ENCODE data around the gene MRPS14. TPM values are rescaled to one million over a fixed set of nuclear protein-coding genes. Genes with fewer than 3 reads are reported as not detected.

The MRPS14 gene
- polyA plus RNA-seq, 1 of the 3 experiments (the other 2 are of a cell fraction): 18.2 TPM

GRCh38 chr1:175015243-175015642, 8.0 kb downstream of the MRPS14 start (continued):
- no peak for TF ChIP-seq TAF1 (IDR thresholded peaks at IDR 0.05; ENCODE audit: borderline replicate concordance, low read depth, low read length)
- no peak for TF ChIP-seq CTCF (IDR thresholded peaks at IDR 0.05)
- no peak for TF ChIP-seq RXRA (IDR thresholded peaks at IDR 0.05; ENCODE audit: borderline replicate concordance, low read depth)

- Histone ChIP-seq H3F3A (replicated peaks; ENCODE audit: insufficient read depth) (peaks cover 45% of the 10 kb centered on the region), H2AFZ (ENCODE audit: low read depth) (no peak overlapping the region), H4K20me1 (ENCODE audit: insufficient read depth) (no peaks in the 10 kb centered on the region), H3K79me2 (ENCODE audit: insufficient read depth) (peaks cover 21% of the 10 kb centered on the region), H3K9ac (no peak overlapping the region), H3K36me3 (replicated peaks in 1 of 2; ENCODE audit: control insufficient read depth in 1 of 2, insufficient read depth in 2 of 2, low read length in 1 of 2) (peaks cover 71 to 78% of the 10 kb centered on the region in 2 experiments), H3K9me3 (no peaks in the 10 kb centered on the region), H3K27ac (ENCODE audit: low read depth in 2 of 2, low read length in 1 of 2) (no peak overlapping the region), H3K9me2 (no peaks in the 10 kb centered on the region), H3K27me3 (ENCODE audit: insufficient read depth) (no peaks in the 10 kb centered on the region), H3K4me2 (no peak overlapping the region), H3K4me3 (ENCODE audit: low read depth in 2 of 2, low read length in 1 of 2) (no peak overlapping the region), H3K4me1 (ENCODE audit: control insufficient read depth in 1 of 2, insufficient read depth in 2 of 2, low read depth in 1 of 2, low read length in 1 of 2) (peaks cover 0 to 13% of the 10 kb centered on the region in 2 experiments; a peak in 1 of 4 replicates)
- ChIA-PET POLR2A (interaction anchor here (0.6 to 1.3 kb wide), 2 partner anchors 9 to 10 kb away, joined by 4 to 5 read pairs; partner anchors contain the start of gene MRPS14), CTCF (interaction anchor here (1.0 to 1.1 kb wide), 2 partner anchors 8 to 16 kb away, joined by 3 read pairs; no protein-coding TSS in a partner anchor)
- DNase-seq: no peak
- 86% methylated on average over 1 of the region's 1 CpG for whole genome bisulfite sequencing (ENCODE audit: low lambda C conversion rate)
- TF ChIP-seq FOSL2 (IDR thresholded peaks at IDR 0.05; ENCODE audit: borderline replicate concordance, low read depth) (no peak), MAX (IDR thresholded peaks at IDR 0.05; ENCODE audit: low read depth) (no peak), TEAD4 (IDR thresholded peaks at IDR 0.05; ENCODE audit: borderline replicate concordance, insufficient read depth) (no peak), POLR2AphosphoS5 (IDR thresholded peaks at IDR 0.05; ENCODE audit: low read depth, low read length) (no peak), MXI1 (IDR thresholded peaks at IDR 0.05; ENCODE audit: low read depth, low read length) (no peak), PBX3 (IDR thresholded peaks at IDR 0.05) (no peak)
These were observed 9.8 kb downstream of the MRPS14 start for GRCh38 chr1:175013445-175013844.

- WGBS (ENCODE audit: low lambda C conversion rate): 97% methylated on average over 10 of the region's 10 CpGs
- peaks cover 81 to 97% of the 10 kb centered on the region in 2 experiments for H3K36me3 ChIP-seq (replicated peaks in 1 of 2; ENCODE audit: control insufficient read depth in 1 of 2, insufficient read depth in 2 of 2, low read length in 1 of 2)
These were observed 13.7 kb downstream of the MRPS14 start for GRCh38 chr1:175009532-175009931.

More at GRCh38 chr1:175009532-175009931, 13.7 kb downstream of the MRPS14 start:
- Histone ChIP-seq H3K9me3 (no peaks in the 10 kb centered on the region), H3K9me2 (no peaks in the 10 kb centered on the region), H3K4me2 (no peak overlapping the region), H3K4me1 (ENCODE audit: control insufficient read depth in 1 of 2, insufficient read depth in 2 of 2, low read depth in 1 of 2, low read length in 1 of 2) (no peaks in the 10 kb centered on the region; a peak in 1 of 4 replicates), H3K4me3 (ENCODE audit: low read depth in 2 of 2, low read length in 1 of 2) (no peak overlapping the region), H2AFZ (ENCODE audit: low read depth) (no peak overlapping the region), H3K9ac (no peak overlapping the region), H3K79me2 (ENCODE audit: insufficient read depth) (peaks cover 58% of the 10 kb centered on the region), H3K27me3 (ENCODE audit: insufficient read depth) (no peaks in the 10 kb centered on the region), H3K27ac (ENCODE audit: low read depth in 2 of 2, low read length in 1 of 2) (no peak overlapping the region), H4K20me1 (ENCODE audit: insufficient read depth) (peaks cover 2% of the 10 kb centered on the region; the same call in 1 of the 2 replicates), H3F3A (replicated peaks; ENCODE audit: insufficient read depth) (peaks cover 23% of the 10 kb centered on the region)
- ChIA-PET POLR2A (no interaction called here), CTCF (interaction anchor here (0.7 kb wide), 1 partner anchor 120 kb away, joined by 3 read pairs; no protein-coding TSS in a partner anchor)
- TF ChIP-seq POLR2AphosphoS5 (IDR thresholded peaks at IDR 0.05; ENCODE audit: low read depth, low read length) (no peak), IRF3 (IDR thresholded peaks at IDR 0.05; ENCODE audit: low read depth, low read length) (no peak), SMC3 (IDR thresholded peaks at IDR 0.05; ENCODE audit: low read depth, low read length) (no peak), PBX3 (IDR thresholded peaks at IDR 0.05) (no peak), FOSL2 (IDR thresholded peaks at IDR 0.05; ENCODE audit: borderline replicate concordance, low read depth) (no peak), SIN3A (IDR thresholded peaks at IDR 0.05; ENCODE audit: borderline replicate concordance, low read depth, low read length) (no peak)
- no peak for DNase-seq
